ENCODE data around the gene CCDC40. TPM values are rescaled to one million over a fixed set of nuclear protein-coding genes. Genes with fewer than 3 reads are reported as not detected.

CCDC40 gene
- total and polyA plus RNA-seq, 2 of the 13 experiments (the other 11 are each of a cell fraction or from before 2014, with no cell fraction given), result 4.1 to 5.5 TPM

DNA sequence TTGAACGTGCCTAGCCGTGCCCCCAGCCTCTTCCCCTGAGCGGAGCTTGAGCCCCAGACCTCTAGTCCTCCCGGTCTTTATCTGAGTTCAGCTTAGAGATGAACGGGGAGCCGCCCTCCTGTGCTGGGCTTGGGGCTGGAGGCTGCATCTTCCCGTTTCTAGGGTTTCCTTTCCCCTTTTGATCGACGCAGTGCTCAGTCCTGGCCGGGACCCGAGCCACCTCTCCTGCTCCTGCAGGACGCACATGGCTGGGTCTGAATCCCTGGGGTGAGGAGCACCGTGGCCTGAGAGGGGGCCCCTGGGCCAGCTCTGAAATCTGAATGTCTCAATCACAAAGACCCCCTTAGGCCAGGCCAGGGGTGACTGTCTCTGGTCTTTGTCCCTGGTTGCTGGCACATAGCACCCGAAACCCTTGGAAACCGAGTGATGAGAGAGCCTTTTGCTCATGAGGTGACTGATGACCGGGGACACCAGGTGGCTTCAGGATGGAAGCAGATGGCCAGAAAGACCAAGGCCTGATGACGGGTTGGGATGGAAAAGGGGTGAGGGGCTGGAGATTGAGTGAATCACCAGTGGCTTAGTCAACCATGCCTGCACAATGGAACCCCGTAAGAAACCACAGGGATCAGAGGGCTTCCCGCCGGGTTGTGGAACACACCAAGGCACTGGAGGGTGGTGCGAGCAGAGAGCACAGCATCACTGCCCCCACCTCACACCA is 65.7 kb downstream of the CCDC40 start (continued):
- TF ChIP-seq ZNF263 (CRISPR knock-in tag; IDR thresholded peaks at IDR 0.05), result peak; percentile 71
- TF ChIP-seq ZNF30 (CRISPR knock-in tag; IDR thresholded peaks at IDR 0.05), result 0 out of 2 replicates have a peak, but pooled peaks have one; percentile 44
- 0 out of 2 replicates have a peak, but pooled peaks have one; percentile 6 for TF ChIP-seq BCL6 (CRISPR knock-in tag; IDR thresholded peaks at IDR 0.05)
- TF ChIP-seq, protein P1, sequence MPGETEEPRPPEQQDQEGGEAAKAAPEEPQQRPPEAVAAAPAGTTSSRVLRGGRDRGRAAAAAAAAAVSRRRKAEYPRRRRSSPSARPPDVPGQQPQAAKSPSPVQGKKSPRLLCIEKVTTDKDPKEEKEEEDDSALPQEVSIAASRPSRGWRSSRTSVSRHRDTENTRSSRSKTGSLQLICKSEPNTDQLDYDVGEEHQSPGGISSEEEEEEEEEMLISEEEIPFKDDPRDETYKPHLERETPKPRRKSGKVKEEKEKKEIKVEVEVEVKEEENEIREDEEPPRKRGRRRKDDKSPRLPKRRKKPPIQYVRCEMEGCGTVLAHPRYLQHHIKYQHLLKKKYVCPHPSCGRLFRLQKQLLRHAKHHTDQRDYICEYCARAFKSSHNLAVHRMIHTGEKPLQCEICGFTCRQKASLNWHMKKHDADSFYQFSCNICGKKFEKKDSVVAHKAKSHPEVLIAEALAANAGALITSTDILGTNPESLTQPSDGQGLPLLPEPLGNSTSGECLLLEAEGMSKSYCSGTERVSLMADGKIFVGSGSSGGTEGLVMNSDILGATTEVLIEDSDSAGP (CRISPR knock-in tag; IDR thresholded peaks at IDR 0.05; ENCODE audit: borderline replicate concordance), result peak; percentile 72; the same call in 1 of the 2 replicates
- 0 out of 2 replicates have a peak, but pooled peaks have one; percentile 41 for TF ChIP-seq SETDB1 (CRISPR knock-in tag; IDR thresholded peaks at IDR 0.05; ENCODE audit: borderline replicate concordance)
- TF ChIP-seq GLI4 (CRISPR knock-in tag; IDR thresholded peaks at IDR 0.05; ENCODE audit: borderline replicate concordance), result 0 out of 2 replicates have a peak, but pooled peaks have one; percentile 14
- no peak for TF ChIP-seq ZNF761 (CRISPR knock-in tag; conservative IDR thresholded peaks at IDR 0.05)
- TF ChIP-seq, protein P2, sequence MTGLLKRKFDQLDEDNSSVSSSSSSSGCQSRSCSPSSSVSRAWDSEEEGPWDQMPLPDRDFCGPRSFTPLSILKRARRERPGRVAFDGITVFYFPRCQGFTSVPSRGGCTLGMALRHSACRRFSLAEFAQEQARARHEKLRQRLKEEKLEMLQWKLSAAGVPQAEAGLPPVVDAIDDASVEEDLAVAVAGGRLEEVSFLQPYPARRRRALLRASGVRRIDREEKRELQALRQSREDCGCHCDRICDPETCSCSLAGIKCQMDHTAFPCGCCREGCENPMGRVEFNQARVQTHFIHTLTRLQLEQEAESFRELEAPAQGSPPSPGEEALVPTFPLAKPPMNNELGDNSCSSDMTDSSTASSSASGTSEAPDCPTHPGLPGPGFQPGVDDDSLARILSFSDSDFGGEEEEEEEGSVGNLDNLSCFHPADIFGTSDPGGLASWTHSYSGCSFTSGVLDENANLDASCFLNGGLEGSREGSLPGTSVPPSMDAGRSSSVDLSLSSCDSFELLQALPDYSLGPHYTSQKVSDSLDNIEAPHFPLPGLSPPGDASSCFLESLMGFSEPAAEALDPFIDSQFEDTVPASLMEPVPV (CRISPR knock-in tag; IDR thresholded peaks at IDR 0.05), result 0 out of 2 replicates have a peak, but pooled peaks have one; percentile 70
- TF ChIP-seq ZSCAN30 (CRISPR knock-in tag; IDR thresholded peaks at IDR 0.05), result no peak
- 0 out of 2 replicates have a peak, but pooled peaks have one; percentile 9 for TF ChIP-seq ARID2 (CRISPR knock-in tag; IDR thresholded peaks at IDR 0.05; ENCODE audit: borderline replicate concordance)
- 0 out of 2 replicates have a peak, but pooled peaks have one; percentile 44 for TF ChIP-seq PAX8 (CRISPR knock-in tag; IDR thresholded peaks at IDR 0.05; ENCODE audit: borderline replicate concordance)
- 0 out of 2 replicates have a peak, but pooled peaks have one; percentile 7 for TF ChIP-seq ZNF274 (CRISPR knock-in tag; IDR thresholded peaks at IDR 0.05)
- no peak for TF ChIP-seq GATAD2A (CRISPR knock-in tag; IDR thresholded peaks at IDR 0.05)
- no peak for TF ChIP-seq SP140L (CRISPR knock-in tag; IDR thresholded peaks at IDR 0.05; ENCODE audit: borderline replicate concordance)
- TF ChIP-seq, protein P3, sequence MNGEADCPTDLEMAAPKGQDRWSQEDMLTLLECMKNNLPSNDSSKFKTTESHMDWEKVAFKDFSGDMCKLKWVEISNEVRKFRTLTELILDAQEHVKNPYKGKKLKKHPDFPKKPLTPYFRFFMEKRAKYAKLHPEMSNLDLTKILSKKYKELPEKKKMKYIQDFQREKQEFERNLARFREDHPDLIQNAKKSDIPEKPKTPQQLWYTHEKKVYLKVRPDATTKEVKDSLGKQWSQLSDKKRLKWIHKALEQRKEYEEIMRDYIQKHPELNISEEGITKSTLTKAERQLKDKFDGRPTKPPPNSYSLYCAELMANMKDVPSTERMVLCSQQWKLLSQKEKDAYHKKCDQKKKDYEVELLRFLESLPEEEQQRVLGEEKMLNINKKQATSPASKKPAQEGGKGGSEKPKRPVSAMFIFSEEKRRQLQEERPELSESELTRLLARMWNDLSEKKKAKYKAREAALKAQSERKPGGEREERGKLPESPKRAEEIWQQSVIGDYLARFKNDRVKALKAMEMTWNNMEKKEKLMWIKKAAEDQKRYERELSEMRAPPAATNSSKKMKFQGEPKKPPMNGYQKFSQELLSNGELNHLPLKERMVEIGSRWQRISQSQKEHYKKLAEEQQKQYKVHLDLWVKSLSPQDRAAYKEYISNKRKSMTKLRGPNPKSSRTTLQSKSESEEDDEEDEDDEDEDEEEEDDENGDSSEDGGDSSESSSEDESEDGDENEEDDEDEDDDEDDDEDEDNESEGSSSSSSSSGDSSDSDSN (CRISPR knock-in tag; IDR thresholded peaks at IDR 0.05), result peak; percentile 15; the same call in 1 of the 2 replicates
- TF ChIP-seq, protein P4, sequence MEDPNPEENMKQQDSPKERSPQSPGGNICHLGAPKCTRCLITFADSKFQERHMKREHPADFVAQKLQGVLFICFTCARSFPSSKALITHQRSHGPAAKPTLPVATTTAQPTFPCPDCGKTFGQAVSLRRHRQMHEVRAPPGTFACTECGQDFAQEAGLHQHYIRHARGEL (CRISPR knock-in tag; IDR thresholded peaks at IDR 0.05), result 0 out of 2 replicates have a peak, but pooled peaks have one; percentile 67
- no peak for TF ChIP-seq ZZZ3 (CRISPR knock-in tag; IDR thresholded peaks at IDR 0.05; ENCODE audit: borderline replicate concordance)
- TF ChIP-seq, protein P5, sequence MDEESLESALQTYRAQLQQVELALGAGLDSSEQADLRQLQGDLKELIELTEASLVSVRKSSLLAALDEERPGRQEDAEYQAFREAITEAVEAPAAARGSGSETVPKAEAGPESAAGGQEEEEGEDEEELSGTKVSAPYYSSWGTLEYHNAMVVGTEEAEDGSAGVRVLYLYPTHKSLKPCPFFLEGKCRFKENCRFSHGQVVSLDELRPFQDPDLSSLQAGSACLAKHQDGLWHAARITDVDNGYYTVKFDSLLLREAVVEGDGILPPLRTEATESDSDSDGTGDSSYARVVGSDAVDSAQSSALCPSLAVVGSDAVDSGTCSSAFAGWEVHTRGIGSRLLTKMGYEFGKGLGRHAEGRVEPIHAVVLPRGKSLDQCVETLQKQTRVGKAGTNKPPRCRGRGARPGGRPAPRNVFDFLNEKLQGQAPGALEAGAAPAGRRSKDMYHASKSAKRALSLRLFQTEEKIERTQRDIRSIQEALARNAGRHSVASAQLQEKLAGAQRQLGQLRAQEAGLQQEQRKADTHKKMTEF (CRISPR knock-in tag; IDR thresholded peaks at IDR 0.05), result peak; percentile 6; the same call in 1 of the 2 replicates
- TF ChIP-seq, protein P6, sequence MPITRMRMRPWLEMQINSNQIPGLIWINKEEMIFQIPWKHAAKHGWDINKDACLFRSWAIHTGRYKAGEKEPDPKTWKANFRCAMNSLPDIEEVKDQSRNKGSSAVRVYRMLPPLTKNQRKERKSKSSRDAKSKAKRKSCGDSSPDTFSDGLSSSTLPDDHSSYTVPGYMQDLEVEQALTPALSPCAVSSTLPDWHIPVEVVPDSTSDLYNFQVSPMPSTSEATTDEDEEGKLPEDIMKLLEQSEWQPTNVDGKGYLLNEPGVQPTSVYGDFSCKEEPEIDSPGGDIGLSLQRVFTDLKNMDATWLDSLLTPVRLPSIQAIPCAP (CRISPR knock-in tag; IDR thresholded peaks at IDR 0.05; ENCODE audit: low read depth), result 0 out of 2 replicates have a peak, but pooled peaks have one; percentile 83
- TF ChIP-seq AGO2 (optimal IDR thresholded peaks at IDR 0.05; ENCODE audit: low read depth, low read length), result peak; percentile 39
